Measurements from ENCODE around the gene MPRIP.
A peak's percentile ranks its signal among the peaks of the same experiment; 100 is the strongest.

MPRIP gene

DNA sequence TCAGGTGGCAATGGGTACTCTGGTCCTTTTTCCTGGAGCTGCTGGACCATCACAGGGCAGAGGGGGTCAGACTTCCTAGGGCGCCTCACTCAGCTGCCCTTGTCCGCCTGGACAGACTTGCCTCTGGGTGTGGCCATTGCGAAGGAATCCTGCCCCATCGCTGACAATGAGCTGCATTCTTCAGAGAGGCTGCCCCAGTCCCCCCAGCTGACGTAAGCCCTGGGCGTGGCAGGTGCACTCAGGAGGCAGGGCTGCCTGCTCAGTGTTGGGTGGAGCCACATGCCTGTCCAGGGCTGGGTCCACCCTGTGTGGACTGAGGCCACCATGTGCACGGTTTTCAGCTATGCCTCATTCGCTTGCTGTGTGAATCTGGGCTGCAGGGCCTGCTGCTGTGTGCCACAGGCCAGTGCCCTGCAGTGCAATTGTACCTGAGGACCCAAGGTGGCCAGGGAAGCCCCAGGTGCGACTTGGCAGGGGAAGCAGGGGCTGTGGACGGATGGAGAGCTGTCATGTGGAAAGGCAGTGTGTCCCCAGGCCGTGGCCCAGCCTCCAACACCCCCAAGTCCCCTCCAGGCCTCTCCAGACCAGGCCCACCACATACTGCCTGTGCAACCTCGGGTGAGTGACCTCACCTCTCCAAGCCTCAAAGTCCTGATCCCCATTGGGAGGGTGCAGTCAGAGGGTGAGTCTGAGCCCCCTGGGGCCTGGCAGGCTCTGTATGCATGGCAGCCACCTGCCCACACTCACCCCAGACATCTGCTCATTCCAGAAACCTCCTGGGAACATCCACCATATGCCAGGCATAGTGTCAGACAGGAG, 14.0 kb upstream of the MPRIP start:
- DNase-seq (ENCODE audit: low read depth in 2 of 2): no peak

DNA sequence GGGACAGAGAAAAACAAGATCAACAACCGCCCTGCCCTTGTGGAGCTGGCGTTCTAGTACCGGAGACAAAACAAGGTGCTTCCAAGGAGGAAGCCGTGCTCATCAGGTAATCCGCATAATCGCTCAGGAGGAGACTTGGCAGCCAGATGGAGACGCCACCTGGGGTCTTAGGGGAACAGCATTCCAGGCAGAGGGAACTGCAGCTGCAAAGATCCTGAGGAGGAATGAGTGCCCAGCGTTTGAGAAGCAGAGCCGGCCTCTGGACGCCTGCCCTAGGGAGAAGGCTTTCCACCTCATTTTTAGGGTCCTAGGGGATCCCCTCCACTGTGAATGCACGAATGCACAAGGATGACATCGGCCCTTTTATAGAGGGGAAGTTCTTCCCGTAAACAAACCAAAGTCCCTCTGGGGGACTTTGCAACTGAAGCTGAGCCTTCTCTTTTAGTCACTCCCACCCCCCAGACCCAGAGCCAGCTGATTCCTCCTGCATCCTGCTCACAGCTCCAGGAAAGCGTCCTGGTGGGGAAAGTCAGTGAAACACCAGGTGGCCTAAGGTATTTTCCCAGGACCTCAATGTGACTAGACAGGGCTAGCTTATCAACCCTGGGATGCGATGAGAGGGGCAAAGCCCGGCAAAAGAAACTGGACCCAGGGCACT, 13.2 kb upstream of the MPRIP start:
- no peak for DNase-seq (ENCODE audit: low read depth in 2 of 2)

DNA sequence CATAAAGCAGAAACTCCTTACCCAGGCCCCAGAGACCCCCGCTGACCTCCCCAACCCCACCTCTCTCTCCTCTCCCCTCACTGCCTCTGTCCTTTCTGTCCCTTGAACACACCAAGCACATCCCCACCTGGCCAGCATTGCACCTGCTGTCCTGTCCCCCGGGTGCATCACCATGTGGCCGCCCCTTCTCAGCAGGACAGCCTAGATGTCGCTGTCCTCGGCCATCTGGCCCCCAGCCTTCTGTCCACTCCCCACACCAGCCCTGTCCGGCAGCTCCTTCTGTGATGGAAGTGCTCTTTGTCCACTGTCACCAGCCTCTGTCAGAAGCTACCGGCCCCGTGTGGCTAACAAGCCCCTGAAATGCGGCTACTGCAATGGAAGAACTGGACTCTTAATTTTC, 12.3 kb upstream of the MPRIP start:
- DNase-seq (ENCODE audit: low read depth in 2 of 2): no peak

DNA sequence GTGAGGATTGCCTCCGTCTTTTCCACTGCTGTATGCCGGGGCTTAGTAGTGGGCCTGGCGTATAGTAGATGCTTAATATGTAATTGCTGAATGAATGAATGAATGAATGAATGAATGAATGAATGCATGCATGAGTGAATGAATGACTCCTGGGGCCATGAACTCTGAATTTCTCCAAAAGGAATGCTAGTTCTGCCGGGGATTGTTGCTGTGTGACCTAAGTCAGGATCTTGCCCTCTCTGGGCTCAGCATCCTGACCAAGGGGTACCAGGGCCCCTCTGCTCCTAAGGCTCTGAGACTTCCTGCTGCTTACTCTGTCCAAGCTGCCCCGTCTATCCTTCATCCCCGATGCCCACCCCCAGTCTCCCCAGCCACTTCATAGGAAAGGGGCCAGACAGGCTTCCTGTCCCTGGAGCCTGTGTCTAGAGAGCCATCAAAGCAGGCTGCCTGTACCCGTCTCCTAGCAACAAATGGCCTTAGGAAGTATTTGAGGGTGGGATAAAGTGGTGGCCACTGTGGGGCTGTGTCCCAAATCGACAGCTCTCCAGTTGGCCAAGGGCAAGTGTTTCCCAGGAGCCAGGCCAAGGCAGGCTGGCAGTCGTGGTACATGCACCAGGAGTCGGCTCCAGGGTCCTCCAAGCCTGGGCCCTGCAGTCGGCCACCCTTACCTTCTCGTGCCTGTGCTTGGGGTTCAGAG, 11.6 kb upstream of the MPRIP start:
- DNase-seq (ENCODE audit: low read depth in 2 of 2): no peak

DNA sequence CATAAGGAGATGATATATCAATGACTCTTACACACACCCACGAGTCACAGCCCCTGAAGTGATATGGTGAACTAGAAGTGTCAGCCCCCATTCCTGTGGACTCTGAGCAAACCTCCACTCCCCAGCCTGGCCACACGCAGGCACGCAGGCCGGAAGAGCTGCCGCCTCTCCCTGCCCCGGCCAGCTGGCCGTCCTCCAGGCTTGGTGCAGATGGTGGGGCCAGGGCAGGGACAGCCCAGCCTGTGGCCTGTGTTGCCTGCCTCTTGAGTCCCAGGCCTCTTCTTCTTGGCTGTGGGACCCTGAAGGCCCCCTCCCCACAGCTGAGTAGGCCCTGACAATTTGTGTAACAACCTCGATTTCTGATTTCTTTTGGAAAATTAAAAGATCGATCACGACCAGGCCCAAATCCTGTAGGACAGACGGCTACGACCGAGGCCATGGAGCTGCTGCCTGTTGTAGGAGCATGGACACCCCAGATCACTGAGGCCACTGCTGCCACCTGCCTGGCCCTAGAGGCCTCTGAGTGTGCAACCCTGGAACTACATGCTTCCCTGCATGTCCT, 10.0 kb upstream of the MPRIP start:
- DNase-seq (ENCODE audit: low read depth in 2 of 2): no peak

DNA sequence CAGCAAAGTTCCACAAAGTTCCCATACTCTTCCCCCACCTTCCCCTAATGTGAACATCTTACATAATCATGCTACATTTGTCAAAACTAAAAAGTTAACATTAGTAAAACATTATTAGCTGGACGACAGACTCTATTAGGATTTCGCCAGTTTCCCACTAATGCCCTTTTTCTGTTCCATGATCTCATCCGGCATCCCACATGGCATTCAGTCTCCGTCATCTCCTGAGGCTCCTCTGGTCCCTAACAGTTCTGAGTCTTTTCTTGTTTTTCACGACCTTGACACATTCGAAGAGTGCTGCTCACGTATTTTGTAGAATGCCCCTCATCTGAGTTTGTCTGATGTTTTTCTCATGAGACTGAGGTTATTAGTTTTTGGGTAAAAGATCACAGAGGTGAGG, 8.8 kb upstream of the MPRIP start:
- no peak for DNase-seq (ENCODE audit: low read depth in 2 of 2)

DNA sequence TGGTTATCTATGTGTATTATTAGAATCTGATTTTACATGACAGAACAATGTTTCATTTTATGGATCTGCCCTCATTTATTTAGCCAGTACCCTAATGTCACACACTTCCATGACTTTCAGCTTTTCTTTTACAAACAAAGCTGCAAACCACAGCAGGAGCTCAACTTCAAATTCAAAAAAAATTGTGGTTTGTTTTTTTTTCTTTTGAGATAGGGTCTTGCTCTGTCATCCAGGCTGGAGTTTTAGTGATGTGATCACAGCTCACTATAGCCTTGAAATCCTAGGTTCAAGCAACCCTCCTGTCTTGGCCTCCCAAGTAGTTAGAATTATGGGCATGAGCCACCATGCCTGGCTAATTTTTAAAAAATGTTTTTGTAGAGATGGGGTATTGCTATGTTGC, 8.2 kb upstream of the MPRIP start:
- no peak for DNase-seq (ENCODE audit: low read depth in 2 of 2)

DNA sequence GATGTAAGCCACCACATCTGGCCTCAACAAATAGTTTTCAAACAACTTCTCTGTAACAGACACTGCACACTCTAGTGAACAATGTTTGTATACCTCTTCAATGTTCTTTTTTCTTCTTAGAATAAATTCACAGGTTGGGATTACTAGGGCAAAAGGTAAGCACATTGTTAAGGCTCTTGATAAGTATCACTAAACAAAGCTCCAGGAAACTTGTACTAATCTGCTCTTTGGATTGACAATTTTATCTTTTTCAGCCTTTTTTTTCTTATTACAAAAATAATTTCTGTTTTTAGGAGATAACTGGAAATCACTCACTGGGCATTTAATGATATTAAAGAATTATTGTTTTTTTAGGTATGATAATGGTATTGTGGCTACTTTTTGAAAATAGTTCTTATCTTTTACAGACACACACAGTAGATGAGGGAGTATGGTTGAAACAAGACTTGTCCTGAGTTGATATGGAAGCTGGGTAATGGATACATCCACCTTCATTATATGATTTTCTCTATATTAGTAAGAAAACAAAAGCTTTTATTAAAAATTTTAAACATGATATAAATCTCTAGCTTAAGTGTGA, 7.7 kb upstream of the MPRIP start:
- no peak for DNase-seq (ENCODE audit: low read depth in 2 of 2)

DNA sequence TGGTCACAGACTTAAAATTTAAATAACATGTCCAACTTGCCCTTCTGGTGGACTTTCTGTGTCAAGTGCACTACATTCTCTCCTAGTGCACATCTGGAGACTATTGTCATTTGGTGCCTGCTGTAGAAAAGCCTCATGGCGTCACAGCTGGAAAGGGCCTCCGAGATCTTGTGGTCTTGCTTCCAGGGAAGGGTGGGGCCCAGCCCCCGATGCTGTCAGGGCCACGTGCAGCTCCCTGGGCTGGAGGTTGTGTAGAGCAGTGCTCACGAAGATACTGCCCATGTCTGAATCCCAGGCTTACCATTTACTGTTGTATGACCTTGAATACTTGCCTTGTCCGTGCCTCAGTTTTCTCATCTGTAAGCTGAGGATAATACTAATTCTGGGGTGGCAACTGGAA, 6.8 kb upstream of the MPRIP start:
- no peak for DNase-seq (ENCODE audit: low read depth in 2 of 2)

DNA sequence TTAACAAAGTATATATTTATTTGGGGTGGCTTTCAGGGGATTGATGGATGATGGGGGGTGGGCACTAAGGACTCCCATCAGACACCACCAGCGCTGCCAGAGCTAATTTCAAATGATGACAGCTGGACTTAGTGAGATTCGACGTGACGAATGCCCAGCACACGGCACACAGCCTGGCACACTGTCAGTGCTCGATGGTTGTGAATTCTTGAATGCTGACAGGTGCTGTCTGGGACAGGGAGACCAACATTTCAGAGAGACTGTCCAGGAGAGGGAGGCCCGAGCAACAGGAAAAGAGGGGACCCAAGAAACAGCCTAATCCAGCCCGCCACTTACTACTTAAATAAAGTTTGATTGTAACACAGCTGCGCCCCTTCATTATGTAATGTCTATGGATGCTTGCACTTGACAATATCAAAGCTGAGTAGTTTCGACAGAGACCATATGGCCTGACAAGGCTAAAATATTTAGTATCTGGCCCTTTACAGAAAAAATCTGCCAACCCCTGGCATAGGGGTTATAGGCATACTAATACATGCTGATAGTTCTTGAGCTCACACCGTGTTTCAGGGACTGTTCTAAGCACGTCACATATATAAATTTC, 6.2 kb upstream of the MPRIP start:
- DNase-seq (ENCODE audit: low read depth in 2 of 2): no peak

DNA sequence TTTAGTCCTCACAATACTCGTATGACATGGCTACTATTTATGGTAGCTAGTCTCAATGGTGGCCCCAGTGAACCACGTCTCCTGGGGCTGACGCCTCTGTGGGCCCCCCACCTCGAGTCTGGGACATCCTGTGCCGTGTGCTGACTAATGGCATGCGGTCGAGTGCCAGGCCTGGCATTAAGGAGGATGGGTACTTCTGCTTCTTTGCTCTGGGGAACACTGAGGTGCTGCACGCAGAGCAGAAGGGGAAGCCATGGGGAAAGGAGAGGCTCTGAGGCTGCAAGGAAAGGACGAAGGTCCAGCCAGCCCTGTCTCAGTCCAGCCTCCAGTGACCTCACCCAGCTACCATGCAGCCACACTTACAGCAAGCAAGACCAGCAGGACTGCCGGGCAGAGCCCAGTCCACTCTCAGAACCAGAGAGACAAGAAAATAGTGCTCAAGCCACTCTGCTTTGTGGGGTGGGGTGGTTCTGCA, 5.7 kb upstream of the MPRIP start:
- no peak for DNase-seq (ENCODE audit: low read depth in 2 of 2)

DNA sequence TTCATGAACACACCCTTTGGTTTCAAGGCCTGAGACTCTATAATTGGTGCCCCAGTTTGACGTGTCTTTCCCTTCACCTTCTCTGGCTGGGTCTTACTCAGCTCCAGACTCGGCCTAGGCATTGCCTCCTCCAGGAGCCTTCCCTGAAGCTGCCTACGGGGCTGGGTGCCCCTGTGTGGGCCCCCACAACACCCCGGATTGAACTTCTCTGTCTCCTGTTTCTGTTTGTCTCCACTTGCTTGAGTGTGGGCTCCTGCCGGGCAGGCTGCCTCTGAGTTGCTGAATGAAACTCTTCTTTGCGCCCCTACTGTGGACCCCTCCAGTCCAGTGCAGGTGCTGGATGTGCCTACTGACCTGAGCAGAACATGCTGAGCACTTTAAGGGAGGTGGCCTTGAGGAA, 2.3 kb upstream of the MPRIP start:
- DNase-seq (ENCODE audit: low read depth in 2 of 2): no peak

DNA sequence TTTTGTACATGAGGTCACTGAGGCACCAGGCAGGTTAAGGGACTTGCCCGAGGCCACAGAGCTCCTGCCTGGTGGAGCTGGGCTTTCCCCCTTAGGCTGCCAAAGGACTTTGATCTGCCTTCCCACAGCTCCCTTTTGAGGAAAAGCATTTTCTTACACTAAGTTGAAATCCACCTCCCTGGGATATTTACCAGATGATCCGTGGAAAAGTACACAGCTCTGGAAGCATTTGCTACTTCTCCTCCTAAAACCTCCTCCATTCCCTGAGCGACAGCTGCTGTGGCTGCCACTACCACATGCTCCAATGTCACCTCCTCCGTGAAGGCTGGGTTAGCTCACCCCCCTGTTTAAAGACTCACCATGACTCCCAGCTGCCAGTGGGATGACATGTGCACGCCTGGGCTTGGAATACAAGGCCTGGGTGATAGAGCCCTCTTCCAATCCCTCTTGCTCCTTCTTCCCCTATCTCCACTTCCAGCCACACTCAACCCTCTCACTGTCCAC, 1.2 kb upstream of the MPRIP start:
- DNase-seq (ENCODE audit: low read depth in 2 of 2): no peak

DNA sequence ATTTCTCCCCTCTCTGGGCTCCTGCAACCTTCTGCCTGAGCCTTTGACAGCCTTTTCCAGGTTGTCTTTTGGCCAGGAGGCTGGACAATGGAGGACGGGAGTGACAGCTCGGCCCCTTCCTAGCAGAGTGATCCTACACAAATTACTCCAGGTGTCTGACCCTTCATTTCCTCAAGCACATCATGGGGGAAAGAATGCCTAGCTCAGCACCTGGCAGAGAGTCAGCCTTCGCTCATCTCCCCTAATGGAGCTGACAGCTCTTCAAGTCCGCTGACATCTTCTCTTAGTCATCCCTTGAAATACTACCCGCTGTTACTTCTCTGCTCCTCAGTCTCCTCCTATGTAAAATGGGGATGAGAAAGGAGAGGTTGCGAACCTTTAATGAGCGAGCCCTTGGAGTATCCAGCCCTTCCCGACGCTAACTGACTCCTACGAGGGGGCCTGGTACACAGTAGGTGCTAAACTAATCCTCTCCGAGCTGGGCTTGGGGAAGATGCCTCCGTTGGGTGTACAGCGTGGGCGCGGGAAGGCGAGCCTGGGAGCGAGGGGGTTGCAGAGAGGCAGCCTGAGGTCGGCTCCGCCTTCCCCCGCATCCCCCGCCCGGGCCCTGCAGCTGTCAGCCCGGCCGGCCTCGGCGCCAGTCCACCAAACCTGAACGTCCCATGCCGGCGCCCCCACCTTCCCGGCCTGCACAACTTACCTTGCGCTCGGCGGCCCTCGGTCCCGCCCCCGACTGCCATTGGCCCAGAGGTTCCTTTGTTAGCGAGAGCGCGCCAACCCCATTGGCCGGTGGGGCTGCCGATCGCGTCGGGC, 480 bp upstream of the MPRIP start:
- peak; percentile 94 to 98 for DNase-seq (ENCODE audit: low read depth in 2 of 2)

DNA sequence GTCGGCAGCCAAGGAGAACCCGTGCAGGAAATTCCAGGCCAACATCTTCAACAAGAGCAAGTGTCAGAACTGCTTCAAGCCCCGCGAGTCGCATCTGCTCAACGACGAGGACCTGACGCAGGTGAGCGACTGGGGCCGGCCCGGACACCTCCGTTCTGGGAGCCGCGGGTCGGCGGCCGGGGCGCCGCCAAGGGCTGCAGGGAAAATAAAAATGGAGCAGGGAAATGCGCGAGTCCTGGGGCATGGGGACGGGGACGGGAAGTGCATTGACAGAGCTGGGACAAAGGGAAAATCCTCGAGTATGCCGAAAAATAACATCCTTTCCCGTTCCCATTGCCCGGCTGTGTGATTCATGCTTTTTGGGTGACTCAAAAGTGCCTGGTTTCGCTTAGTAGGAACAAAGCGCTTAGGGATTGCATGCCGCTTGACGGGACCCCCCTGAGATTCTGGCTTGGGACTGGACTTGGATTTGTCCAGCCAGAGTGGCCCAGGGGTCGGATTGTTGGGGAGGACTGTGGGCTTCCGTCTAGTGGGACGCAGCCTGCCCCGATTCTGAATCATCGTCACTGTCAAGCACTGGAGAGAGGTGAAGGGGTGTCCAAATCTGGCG, 699 bp downstream of the MPRIP start:
- DNase-seq (ENCODE audit: low read depth in 2 of 2): no peak

DNA sequence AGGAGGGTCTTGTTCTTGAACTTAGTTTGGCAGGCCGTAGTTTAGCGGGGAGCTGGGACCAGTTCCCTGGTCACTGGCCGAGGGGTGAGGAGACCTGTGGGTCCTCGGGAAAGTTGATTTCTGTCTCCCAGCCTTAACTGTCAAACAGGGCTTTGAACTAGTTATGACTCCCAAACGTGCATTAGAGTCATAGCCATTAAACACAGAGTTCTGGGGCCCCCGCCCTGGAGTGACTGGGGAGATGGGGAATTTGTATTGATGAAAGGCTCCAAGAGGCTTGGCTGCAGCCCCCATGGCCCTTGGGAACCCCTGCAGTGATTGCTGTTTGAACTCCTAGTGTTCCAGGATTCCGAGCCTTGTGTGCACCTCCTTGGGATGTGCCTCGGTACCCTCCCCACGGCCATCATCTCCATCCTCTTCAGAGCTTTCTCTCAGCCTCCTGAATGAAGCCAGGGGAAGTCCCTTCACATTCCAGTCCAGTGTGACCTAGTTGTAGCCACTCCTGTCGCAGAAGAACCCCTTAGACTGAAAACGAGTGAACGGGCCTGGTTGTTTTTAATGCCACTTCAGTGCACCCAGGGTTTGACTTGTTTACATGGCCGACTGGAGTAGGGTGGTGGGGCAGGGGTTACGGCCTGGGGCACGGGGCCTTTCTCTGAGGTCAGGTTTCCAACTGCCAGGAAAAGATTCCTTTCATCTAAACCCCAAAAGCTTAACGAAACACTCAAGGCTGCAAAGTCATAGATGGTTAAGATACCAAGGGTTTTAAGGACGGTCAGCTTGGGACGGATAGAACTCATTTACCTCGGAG, 1.4 kb downstream of the MPRIP start:
- no peak for DNase-seq (ENCODE audit: low read depth in 2 of 2)

DNA sequence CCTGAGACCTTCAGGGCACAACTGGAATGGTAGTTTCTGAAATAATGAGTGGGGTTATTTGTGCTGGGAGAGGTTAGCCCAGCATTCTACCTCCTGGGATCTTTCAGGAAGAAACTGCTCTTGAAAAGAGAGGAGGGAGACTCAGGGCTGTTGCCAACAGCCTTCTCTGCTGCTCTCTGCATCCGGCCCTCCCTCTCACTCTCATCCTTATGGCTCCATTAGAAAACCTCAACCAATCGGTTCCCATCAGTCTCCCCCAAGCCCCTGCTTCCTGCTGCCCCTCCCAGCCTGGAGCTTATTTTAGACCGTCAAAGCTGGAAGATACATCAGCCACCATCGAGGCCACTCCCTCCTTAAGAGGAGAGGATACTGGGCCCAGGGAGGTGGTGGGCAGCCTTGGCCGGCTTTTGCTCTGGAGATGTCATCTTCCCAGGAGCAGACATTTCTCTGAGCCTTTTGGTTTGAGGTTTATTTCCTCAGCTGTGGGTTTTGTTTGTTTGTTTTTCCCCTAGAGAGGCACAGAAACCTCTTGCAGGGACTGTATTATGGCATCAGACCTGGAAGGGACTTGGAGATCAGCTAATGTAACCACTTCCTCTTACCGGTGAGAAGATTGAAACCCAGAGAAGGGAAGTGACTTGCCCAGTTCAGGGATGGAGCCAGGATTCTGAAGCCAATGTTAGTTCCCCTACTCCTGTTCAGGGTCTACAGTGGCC, 2.7 kb downstream of the MPRIP start:
- DNase-seq (ENCODE audit: low read depth in 2 of 2): no peak

DNA sequence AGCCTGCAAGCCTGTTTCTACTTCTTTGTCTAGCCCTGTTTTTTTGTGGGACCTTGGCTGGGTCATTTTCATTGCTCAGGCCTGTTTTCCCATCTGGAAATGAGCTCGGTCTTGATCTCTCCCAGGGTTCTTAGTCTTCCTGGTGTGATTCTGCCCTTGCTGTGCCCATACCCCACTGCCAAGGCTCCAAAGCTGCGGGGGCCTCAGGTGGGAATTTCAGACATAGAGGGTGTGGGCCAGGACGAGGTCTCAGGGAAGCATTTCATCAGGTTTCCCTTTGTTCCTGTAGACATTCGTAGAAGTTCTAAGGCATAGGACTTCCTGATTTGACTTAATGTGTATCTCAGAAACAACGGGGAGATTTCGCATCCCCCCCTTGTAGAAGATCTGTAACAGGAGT, 5.8 kb downstream of the MPRIP start:
- no peak for DNase-seq (ENCODE audit: low read depth in 2 of 2)
